ENCODE results near the gene COQ9. TPM values are rescaled to one million over a fixed set of nuclear protein-coding genes. Genes with fewer than 3 reads are reported as not detected.

Gene COQ9
- polyA plus RNA-seq, 3 donors: 100 to 114 (median 114) TPM

DNA sequence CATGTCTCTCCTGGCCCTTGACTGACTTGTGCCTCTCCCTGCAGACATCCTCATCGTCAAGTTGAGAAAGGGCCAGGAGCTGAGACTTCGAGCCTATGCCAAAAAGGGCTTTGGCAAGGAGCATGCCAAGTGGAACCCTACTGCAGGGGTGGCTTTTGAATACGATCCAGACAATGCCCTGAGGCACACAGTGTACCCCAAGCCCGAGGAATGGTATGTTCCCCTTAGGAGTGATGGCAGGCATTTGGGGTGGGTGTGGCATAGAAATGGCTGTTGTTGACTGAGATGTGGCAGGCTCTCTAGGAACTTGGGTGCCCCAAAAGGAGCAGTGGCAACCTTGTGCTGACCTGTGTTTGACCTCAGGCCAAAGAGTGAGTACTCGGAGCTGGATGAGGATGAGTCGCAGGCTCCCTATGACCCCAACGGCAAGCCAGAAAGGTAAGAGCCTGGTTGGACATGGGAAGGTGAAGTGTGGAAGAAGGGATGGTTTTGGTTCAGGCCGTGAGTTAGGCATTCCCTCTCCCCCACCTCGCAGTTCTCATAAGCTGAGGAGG lies 22.7 kb downstream of the COQ9 start:
- no peak for DNase-seq

DNA sequence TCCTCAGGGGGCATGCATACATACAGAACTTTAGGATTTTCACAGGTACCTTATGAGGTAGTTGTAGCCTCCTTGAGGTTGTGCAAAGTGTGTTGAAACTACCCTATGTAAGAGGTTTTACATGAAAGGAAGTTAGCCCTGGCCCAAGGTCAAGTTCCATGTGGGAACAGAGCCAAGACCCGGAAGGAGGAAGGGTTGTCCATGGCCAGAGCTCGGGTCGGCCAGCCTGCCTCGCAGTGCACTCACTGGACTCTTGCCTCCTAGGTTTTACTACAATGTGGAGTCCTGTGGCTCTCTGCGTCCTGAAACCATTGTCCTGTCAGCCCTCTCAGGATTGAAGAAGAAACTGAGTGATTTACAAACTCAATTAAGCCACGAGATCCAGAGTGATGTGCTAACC lies 23.4 kb downstream of the COQ9 start:
- DNase-seq: no peak

DNA sequence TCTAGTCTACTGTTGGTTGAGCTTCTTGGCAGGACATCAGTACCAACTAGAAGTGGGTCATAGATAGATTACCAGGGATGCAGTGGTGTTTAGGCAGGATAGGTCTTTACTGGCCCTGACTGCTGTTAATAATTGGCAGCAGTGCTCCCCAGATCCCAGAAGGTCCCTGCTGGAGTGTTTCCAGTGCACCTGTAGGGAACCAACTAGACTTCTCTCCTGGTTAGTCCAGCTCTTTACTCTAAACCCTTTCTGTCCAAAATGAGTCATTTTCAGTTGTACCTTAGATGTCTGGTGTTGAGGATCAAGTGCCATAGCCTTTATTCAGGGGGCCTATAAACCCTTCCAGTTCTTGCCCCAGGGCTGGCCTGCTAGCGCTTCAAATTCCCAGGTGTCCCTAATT lies 23.9 kb downstream of the COQ9 start:
- DNase-seq: no peak

DNA sequence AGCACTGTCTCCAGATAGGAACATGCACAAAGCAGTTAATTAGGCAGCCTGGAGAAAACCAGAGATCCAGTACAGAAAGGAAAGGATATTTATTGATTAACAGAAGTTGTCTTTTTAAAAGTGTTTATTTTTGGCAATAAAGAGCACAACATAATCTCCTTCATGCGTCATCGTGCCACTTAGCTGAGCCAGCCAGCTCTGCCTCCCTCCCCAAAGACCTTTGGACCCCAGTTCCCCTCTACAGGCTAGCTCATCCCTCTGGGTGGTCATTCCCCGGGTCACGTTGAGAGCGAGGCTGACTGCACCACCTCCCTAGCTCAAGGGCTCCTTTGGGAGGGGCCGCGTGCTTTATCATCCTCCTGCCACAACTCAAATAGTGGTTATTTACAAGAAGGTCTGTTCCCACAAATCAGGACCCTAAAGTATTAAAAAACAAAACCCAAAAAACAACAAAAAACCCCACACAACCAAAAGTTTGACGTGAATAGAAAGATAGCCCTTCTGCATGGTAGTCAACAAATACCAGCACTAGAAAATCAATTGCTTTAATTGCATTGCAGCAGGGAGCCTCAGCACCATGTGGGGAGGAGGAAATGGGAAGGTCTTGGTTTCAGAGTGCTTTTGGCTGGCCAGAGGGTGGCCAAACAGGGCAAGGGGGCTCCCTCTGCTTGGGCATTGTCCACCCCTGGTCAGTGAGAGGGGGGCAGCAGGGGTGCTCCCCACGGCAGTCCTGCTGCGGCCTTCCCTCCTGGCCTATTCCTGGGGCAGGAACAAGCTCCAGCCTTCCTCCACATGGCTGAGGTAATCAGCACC lies 24.8 kb downstream of the COQ9 start:
- DNase-seq: no peak

DNA sequence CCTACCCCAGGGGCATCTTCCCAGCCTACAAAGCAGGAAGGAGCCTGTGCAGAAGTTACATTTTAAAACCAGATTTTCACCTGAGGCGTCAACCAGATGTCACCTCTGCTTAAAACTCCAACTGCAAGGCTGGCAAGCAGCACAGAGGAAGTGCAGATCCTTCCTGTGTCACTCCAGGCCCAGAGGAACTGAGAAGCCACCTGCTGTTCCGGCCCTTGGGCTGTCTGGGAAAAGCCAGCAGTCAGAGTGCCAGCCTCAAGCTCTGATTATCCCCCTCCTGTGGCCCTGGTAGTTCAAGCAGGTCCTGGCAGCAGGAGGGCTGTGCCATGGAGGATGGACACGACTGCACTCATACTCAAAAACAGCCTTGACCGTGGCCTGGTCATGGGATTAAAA lies 25.4 kb downstream of the COQ9 start:
- DNase-seq: no peak

DNA sequence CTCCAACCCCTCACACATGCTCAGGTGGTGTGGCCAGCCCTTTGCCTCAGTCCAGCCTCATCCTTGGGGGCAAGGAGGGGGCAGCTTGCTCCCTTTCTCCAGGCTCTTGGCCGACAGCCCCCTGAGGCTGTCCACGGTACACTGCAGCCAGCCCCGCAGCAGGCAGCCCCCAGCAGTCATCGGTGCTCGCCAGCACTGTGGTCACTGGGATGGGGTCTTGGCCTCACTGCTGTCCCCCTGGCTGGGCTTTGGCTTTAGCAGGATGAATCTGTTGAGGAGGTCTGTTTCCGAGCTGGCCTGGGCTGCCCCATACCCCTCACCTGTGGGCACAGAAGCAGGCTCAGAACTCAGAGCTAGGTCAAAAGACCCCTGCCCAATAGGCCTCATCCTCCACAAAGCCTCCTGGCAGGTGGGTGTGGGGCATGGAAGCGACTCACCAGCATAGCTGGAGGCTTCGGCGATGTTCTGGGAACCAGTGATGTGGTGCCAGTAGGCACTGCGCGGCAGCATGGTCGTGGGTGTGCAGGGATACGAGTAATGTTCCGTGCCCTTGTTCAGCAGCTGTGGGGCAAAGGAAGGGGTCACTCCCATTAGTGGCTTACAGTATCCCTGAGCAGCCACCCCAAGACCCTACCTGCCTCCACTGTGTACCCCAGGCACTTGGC lies 26.0 kb downstream of the COQ9 start:
- DNase-seq: no peak

DNA sequence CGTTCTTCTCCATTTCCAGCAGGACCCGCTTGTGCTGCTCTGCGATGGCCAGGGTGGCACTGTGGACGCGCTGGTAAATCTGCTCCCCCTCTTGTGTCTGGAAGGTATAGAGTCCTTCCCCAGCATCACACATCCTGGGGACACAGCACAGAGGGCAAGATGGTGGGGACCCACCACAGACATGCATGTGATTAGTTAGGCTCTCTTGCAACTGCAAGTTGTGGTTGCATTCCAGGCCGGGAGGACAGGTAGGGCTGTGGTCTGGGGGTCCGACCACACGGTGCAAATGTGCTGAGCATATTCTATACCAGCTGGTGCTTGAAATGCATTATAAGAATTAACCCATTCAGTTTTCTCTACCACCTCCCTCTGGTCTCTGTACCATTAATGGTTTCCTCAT lies 26.6 kb downstream of the COQ9 start:
- DNase-seq: no peak

DNA sequence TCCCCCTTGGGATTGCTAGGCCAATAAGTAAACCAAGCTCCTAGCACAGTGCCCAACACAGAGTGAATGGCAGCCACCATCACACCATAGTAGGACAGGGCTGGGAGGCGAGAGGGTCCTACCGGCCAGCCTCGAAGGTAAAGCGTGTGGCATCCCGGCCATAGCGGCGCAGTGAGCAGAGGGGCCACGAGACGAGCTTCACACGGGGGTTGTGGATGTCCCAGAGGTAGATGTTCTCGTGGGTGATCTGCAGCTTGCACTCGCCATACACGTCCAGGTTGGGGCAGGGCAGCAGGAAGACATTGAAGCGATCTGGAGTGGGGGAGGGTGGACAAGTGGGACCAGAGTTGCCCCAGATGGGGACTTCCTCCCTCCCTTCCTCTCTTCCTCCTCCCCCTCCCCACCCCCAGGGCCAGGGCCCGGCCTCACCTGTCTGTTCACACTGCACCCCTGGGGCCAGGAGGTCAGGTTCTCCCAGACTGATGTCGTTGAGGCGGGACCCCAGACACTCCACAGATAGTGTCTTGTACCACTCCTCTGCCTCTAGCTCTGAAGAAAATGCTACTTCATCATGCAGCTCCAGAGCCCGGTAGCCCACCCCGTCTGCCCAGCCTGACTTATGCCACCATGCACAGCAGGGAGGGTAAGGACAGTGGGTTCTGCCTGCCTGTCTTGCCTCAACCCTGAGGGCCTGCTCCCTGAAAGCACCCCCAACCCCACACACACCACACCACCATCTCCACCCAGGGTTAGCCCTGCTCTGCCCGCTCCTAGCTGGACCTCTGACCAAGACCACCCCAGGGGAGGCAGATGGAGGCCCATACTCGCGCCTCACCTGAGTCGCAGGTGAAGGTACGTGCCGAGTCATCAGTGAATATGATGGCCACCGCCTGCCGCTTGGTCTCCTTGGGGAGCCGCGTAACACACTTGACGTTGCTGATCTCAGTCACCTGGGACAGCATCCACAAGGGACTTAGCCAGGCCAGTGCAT lies 27.7 kb downstream of the COQ9 start:
- DNase-seq: no peak

DNA sequence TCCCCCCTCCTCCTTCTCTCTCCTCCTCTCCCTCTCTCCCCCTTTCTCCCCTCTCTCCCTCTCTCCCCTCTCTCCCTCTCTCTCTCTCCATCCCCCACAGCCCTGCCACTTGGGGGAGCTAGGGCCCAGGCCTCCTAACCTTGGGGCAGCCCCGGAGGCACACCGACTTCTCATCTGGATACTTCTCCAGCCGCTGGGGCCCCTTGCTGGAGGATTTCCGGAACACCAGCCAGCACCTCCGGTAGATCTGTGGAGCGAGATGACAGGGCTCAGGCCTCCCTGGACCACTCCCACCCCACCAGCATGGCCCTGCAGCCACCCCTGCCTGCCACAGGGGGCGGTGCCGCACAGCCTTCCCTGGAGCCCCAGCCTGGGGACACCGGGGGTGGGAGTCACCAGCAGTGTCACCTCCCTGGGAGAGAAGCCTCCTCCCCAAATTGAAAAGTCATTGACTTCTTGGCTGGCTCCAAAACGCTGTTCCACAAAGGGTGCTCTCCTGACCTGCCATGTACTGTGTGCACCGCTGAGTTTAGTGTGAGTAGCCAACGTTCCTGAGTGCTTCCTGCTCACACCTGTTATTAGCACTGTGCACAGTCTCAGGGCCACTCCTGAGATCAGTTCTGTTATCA lies 28.5 kb downstream of the COQ9 start:
- DNase-seq: peak; percentile 54

DNA sequence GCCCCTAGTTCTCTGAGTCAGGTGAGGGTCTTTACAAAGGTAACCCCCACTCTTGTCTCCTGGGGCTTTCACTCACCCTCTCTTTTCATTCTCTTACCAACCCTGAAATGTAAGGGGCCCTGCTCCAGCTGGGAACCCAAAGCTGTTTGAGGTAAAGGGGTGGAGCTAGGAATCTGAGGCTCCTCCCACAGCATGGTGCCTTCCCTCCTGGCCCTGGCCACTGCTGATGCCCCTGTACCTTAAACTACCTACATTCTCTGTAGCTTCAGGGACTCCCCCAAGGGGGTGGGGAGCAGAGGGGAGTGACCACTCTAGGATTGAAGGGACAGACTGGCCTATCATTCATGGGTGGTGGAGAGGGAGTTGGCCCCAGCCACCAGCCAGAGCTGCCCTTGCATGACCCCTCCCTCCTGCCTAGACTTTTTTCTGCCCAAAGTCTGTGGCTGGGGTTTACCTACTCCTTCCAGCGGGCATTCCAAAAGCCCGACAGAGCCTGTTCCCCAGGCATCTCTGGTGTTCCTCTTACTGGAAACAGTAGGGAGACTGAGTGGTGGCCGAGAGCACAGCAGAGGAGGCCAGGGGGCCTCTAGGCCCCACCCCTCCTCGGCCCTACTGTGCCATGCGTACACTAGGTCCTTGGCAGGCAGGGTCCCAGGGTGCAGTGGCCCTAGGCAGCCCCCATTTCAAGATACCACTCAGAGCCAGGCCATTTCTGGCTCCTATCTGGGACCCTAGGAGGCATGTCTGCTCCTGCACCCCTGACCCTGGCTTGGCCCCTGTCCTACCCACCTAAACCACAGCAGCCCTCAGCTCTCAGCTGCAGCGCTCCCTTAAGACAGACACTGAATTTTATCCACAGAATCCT lies 29.5 kb downstream of the COQ9 start:
- no peak for DNase-seq

DNA sequence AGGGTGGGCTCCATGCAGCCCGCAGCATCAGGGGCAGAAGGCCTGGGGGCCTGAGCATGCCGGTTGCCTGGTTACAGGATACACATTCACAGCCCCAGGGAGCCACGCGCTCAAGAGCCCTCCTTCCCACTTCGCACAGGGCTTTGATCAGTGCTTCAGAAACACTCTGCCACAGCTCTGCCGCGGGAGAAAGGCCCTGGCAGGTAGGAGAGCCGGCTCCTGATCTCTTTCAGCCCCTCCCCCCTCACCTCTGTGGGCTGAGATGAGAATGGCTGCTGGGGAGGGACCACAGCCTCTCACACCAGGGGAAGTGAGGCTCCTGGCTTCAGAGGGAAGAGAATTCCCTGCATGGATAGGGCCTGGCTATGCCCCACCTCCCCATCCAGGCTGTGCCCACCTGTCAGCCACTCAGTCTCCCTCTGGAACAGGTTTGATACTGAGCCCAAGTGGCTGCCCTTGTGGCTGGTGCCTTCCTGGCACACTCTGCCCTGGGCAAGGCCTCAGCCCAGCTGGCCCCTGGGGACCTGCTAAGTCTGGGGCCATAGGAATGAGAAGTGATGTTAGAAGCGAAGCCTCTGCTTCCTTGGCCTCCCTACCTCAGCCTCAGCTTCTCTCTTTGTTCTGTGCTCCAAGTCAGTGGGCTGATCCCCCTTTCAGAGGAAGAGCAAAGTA lies 30.4 kb downstream of the COQ9 start:
- DNase-seq: no peak

DNA sequence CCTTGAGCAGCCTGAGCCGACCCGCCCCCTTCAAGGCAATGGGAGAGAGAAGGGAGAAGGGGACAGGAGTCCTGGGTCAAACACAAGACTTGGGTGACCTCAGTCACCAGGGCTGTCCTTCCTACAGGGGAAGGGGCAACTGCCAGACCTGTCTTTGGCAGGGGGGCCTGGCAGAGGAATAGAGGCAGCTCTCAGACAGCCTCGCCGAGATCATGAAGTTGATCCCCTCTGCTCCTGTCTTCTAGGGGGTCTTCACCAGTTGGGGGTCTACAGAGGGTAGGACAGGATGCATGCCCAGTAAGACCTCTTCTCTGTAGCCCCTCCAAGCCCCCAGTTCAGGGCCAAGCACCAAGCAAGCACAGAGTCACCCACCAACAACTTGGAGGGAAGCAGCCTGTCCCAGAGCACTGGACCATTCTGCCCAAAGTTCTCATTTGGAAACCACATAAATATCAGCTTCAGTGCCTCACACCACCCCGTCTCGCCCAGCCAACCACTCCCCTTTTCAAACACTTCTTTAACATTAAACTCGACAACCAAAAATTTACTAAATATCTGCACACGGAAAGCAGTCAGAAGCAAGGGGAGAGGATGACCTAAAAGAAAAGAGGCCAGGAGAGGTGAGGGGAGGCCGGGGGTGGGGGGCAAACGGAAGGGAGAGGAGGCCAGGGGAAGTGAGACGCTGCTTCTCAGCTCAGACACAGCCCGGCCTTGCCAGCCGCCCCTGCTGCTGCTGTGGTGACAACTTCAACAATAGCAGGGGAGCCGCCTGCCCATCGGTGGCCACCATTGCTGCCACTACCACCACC lies 31.3 kb downstream of the COQ9 start:
- no peak for DNase-seq

DNA sequence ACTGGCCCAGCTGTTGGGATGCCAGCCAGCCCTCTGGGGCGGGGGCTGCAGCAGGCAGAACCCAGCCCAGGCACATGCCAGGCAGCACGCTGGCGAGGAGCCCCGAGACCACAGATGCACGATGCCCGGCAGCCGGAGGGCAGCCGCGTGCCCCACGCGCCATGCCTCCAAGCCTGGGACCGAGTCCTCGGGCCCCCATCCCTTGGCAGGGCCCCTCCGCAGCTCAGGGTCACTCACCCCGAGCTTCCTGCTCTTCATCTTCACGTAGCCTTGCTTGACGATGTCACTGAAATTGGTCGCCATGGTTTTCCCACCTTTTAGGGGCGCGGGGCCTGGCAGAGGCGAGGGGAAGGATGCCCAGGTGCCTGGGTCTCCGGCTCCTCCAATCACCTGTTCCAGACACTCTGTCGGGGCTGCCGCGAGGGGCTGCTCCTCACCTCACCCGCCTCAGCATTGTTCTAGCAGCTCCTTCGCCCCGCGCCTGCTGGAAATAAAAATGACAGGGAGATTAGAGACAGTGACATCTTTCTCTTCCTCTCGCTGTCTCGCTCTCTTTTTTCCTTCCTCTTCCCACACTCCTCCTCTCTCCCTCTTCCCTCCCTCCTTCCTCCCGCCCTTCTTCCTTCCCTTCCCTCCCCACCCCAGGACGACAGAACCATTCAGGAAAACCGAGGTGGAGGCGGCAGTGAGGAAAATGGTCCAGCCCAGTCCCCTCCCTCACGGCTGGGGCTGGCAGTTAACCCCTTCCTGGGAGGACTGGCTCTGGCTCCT lies 32.1 kb downstream of the COQ9 start:
- DNase-seq: peak; percentile 52

DNA sequence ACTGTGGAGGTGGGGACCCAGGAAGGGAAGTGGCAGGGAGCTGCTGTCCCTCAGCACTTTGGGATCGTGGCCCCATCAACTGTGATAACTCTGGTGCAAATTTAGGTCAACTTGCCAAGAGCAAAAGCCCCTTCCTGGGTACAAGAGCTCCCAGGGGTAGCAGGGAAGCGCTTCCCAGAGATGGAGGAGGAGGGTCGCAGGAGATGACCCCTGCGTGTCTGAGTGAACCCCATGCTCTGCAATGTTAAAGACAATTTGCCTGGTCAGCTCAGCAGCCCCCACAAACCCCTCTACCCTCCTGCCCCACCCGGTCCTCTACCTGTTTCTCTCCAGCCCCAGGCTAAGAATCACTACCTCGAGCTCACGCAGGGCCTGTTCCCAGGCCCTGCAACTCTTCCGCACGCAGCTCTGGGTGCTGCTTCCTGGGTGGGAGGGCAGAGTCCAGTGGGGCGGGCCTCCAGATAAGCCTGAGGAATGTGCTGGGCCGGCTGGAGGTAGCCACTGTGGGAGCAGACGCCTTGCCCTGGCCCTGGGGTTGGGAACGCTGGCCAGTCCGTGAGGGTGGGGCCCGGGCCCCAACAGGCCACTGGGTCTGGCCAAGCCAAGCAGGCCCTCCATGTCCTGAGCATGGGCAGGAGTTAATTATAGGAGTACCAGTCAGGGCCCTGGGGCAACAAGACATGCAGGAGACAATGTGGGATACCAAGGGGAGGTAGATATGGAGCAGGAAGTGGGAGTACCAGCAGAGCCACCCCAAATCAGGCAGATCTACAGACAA lies 32.9 kb downstream of the COQ9 start:
- no peak for DNase-seq

DNA sequence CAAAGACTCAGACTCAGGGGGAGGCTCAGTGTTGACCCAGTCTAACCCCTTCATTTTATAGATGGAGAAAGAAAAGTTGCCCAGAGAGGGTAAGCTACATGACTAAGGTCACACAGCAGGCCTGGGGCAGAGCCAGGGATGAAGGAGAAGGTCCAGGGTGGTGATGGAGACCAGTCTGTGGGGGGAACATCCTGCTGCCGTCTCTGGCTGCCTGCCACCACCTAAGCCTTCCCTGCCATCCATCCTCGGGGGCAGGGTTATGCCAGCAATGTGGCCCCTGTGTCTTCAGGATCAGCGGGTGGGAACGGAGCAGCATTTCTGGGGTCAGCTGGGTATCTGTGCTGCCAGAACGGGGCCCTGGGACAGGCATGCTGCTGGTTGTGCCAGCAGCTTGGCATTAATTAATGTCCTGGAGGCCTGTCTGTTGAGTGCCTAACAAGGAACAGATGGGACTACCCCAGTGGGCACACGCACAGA lies 33.5 kb downstream of the COQ9 start:
- DNase-seq: no peak

DNA sequence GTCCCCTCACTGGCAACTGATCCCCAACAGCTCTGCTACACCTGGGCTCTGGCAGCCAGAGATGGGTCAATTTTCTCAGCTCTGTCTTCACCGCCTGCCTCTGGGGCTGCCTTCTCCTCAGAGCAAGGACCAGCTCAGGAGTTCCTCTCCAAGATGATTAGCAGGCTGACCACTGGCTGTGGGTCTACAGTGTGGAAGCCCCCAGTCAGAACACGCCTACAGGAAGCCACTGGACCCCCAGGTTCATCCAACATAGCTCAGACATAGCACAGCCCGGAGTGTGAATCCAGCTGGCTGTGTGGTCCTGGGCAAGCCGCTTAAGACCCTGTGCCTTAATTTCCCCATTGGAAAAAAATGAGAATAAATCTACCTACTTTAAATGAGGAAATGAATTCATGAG lies 34.1 kb downstream of the COQ9 start:
- no peak for DNase-seq

DNA sequence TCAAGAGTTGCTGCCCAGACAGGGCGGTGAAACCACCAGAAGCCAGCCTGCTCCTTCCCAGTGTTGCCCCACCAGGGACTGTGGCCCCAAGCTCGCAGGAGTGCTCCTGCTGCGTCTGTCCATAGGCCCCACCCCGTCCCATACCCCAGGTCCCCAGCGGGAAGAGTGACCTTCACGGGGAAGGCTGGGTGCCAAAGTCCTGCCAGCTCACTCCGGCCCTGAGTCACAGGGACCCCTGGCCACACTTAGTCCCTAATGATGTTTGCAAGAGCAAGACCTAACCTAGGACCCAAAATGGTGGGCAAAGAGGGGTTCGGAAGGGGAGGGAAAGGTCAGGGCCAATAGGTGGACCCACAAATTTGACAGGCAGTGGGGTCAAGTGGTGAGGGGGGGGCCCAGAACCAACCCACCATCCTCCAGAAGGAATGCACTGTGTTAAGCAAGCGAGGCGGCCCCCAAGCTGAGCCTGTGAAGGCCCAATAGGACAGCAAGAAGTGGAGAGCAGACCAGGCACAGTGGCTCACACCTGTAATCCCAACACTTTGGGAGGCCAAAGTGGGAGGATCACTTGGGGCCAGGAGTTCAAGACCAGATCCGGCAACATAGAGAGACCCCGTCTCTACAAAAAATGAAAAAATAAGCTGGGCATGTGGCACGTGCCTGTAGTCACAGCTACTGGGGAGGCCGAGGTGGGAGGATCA lies 35.7 kb downstream of the COQ9 start:
- DNase-seq: no peak
